B cell (primary cell): Measurements from ENCODE around the gene ZRANB3. TPM values are rescaled to one million over a fixed set of nuclear protein-coding genes. Genes with fewer than 3 reads are reported as not detected.
"Not testable (repeated sequence)": the region's sequence is repeated elsewhere in the genome, so short reads cannot be mapped to it uniquely, and the experiment has no call there.

Experiments
- ATAC-seq: fragments of 200-7000 bp; cut with Tn5 transposase; one replicate; pipeline ENCODE4 v1.10.0; 2021; ENCODE audit warnings: low read depth, mild to moderate bottlenecking, moderate number of reproducible peaks, moderate library complexity
- CTCF ChIA-PET: fragments of 350-600 bp; sonication (Branson Sonifier 250); formaldehyde crosslinking; loops from one replicate; lab custom pipeline; 2021; ENCODE audit warnings: antibody characterized with exemption, inconsistent platforms; lab: Charles Lee
- POLR2A ChIA-PET: fragments of 350-600 bp; sonication (Branson Sonifier 250); formaldehyde crosslinking; loops from one replicate; lab custom pipeline; 2021; ENCODE audit warnings: antibody characterized with exemption; lab: Charles Lee
- DNase-seq: peaks from one replicate; pipeline ENCODE4 v3.0.0; 2013
- H2AFZ ChIP-seq: 2 replicates; pipeline ENCODE4 v1.6.1; 2012; ENCODE audit warnings: mild to moderate bottlenecking, low read depth, low read length; ENCODE audit not compliant: insufficient read depth, poor library complexity, severe bottlenecking
- H3K27ac ChIP-seq, 2 donors: 1 replicate in 1 of 2; 2 replicates in 1 of 2; pipeline ENCODE4 v1.5.1; 2012 to 2013; ENCODE audit warnings: low read length in 2 of 2, mild to moderate bottlenecking in 2 of 2, moderate library complexity in 1 of 2
- H3K27me3 ChIP-seq, 4 experiments: fragments of 200-600 bp in 1 of 4; sonication (generic) in 1 of 4; replicated peaks in 1 of 4; 1 replicate in 2 of 4; 2 replicates in 2 of 4; pipeline versions ENCODE4 v1.6.1 to v1.7.0; 2013 to 2016; ENCODE audit warnings: low read length in 3 of 4, mild to moderate bottlenecking in 2 of 4, mixed read lengths in 1 of 4, moderate library complexity in 1 of 4; ENCODE audit not compliant: insufficient read depth in 4 of 4, control insufficient read depth in 3 of 4; ENCODE audit errors: control extremely low read depth in 1 of 4
- H3K36me3 ChIP-seq, 2 experiments: replicated peaks in 1 of 2; 1 replicate in 1 of 2; 2 replicates in 1 of 2; pipeline versions ENCODE4 v1.6.1 to v1.7.1; 2013; ENCODE audit warnings: low read length in 1 of 2; ENCODE audit not compliant: insufficient read depth in 2 of 2, control insufficient read depth in 1 of 2; ENCODE audit errors: control extremely low read depth in 1 of 2, extremely low read depth in 1 of 2
- H3K4me1 ChIP-seq, 2 donors: fragments of 200-600 bp in 1 of 2; sonication (generic) in 1 of 2; 1 replicate in 1 of 2; 2 replicates in 1 of 2; pipeline versions ENCODE4 v1.5.1 to v1.6.1; 2013 to 2017; ENCODE audit warnings: low read length in 2 of 2; ENCODE audit not compliant: control insufficient read depth in 2 of 2, insufficient read depth in 2 of 2
- H3K4me2 ChIP-seq: replicated peaks from 2 replicates; pipeline ENCODE3; 2012; ENCODE audit warnings: mild to moderate bottlenecking, low read depth, low read length; ENCODE audit not compliant: poor library complexity, severe bottlenecking
- H3K4me3 ChIP-seq, 5 experiments: fragments of 200-600 bp in 1 of 5; sonication (generic) in 1 of 5; 1 replicate in 3 of 5; 2 replicates in 2 of 5; pipeline versions ENCODE4 v1.5.1 to v1.7.0; 2011 to 2016; ENCODE audit warnings: low read length in 4 of 5, mild to moderate bottlenecking in 4 of 5, low read depth in 2 of 5, control low read depth in 1 of 5, moderate library complexity in 1 of 5; ENCODE audit not compliant: insufficient read depth in 1 of 5; ENCODE audit errors: control extremely low read depth in 1 of 5, extremely low read depth in 1 of 5
- H3K79me2 ChIP-seq: fragments of 200-600 bp; sonication (generic); one replicate; pipeline ENCODE4 v1.6.0; 2016; ENCODE audit warnings: low read length; ENCODE audit not compliant: control insufficient read depth, insufficient read depth
- H3K9ac ChIP-seq: fragments of 200-600 bp; sonication (generic); 2 replicates; pipeline ENCODE4 v1.6.1; 2017; ENCODE audit warnings: mild to moderate bottlenecking, low read length, moderate library complexity
- H3K9me3 ChIP-seq, 3 donors: one replicate each; pipeline versions ENCODE4 v1.6.1 to v1.7.1; 2013; ENCODE audit warnings: low read length in 2 of 3; ENCODE audit not compliant: control insufficient read depth in 2 of 3, insufficient read depth in 1 of 3; ENCODE audit errors: control extremely low read depth in 1 of 3
- H4K20me1 ChIP-seq: 2 replicates; pipeline ENCODE4 v1.6.0; 2012; ENCODE audit warnings: mild to moderate bottlenecking, low read length; ENCODE audit not compliant: insufficient read depth, control insufficient read depth, poor library complexity, severe bottlenecking
- H3K27ac Mint-ChIP-seq: one replicate; pipeline ENCODE4 v1.8.0; 2021; ENCODE audit warnings: mixed read lengths
- H3K27me3 Mint-ChIP-seq: one replicate; pipeline ENCODE4 v1.8.0; 2021; ENCODE audit warnings: mixed read lengths
- H3K4me1 Mint-ChIP-seq: one replicate; pipeline ENCODE4 v1.8.0; 2021; ENCODE audit warnings: mixed read lengths
- H3K4me3 Mint-ChIP-seq: one replicate; pipeline ENCODE4 v1.8.0; 2021; ENCODE audit warnings: mixed read lengths
- H3K9me3 Mint-ChIP-seq: one replicate; pipeline ENCODE4 v1.8.0; 2022; ENCODE audit warnings: mixed read lengths; ENCODE audit not compliant: insufficient read depth
- EZH2 ChIP-seq: IDR thresholded peaks from 2 replicates; pipeline ENCODE4 v1.6.1; 2012; ENCODE audit warnings: borderline replicate concordance, low read depth, mild to moderate bottlenecking, moderate library complexity, low read length; ENCODE audit not compliant: insufficient read depth, poor library complexity, severe bottlenecking
- WGBS: methylation state at CpG from one replicate; pipeline ENCODE4 v1.1.5; 2013; ENCODE audit warnings: missing lambda C conversion rate; ENCODE audit not compliant: insufficient coverage; 5-methylcytosine and 5-hydroxymethylcytosine counted together
- intact Hi-C: fragments of 100-400 bp; cut with micrococcal nuclease; formaldehyde crosslinking; loops from one replicate; pipeline ENCODE4 v1.10.0; 2022
- polyA plus RNA-seq: library from polyadenylated mRNA; depleted of rRNA; stranded (reverse); fragments of >200 nt; gene quantifications from 2 replicates; pipeline ENCODE4 v1.2.3, GENCODE V29; 2012
- total RNA-seq, 2 donors: library from RNA; stranded (reverse); fragments of 120-200 nt in 1 of 2; gene quantifications; 1 replicate in 1 of 2; 2 replicates in 1 of 2; pipeline versions ENCODE4 v1.2.3 to v1.2.4, GENCODE V29; 2013 to 2022
- TF ChIP-seq, protein P1 (sequence below): fragments of 200-600 bp; IDR thresholded peaks from one replicate; pipeline ENCODE4 v1.8.0; 2022; ENCODE audit warnings: antibody characterized with exemption, mild to moderate bottlenecking

ZRANB3 gene
- total and polyA plus RNA-seq, 2 donors (not counting 1 experiment from before 2014, with no cell fraction given), result 2.4 to 9.8 TPM

DNA sequence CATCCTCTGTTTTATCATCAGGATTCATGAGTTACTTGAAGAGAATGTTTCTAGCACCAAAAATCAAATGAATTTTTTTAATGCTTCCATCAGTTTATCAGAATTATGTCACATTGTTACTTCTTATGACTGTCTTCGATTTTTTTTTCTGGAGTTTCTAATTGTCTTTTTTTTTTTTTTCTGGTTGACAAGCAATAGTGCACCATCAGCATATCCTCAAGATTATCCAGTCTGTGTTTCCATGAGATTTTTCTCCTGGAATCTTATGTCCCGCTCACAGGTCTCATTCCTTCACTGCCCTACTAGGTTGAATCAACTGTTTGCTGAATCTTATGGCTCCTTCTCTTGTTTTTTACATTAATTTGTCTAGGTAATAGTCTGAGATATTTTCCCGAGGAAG, 16.3 kb upstream of the ZRANB3 start:
- H3K27me3 Mint-ChIP-seq, result no peaks in the 10 kb centered on the region
- ATAC-seq, result no peak

DNA sequence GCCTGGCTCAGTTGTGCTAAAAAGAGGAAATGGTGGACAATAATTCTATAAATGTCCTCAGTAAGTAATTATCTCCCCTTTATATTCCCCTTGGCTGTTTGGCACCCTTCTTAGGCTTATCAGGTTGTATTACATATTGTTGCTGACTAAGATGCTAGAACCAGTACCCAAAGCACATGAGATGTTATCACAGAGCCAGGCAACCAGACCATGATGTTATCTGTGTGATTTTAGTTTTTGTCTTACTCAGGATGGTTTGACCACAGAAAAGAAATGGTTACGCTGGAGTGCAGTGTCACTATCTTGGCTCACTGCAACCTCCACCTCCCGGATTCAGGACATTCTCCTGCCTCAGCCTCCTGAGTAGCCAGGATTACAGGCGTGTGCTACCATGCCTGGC, 15.4 kb upstream of the ZRANB3 start:
- Histone ChIP-seq H3K79me2 (peaks cover 57% of the 10 kb centered on the region), H3K4me1 (no peaks in the 10 kb centered on the region), H3K4me3 (no peak overlapping the region), H3K9me3 (no peaks in the 10 kb centered on the region), H3K4me2 (no peak overlapping the region), H3K36me3 (no peaks in the 10 kb centered on the region), H3K27me3 (no peaks in the 10 kb centered on the region), H4K20me1 (no peaks in the 10 kb centered on the region), H2AFZ (no peak overlapping the region), H3K9ac (no peak overlapping the region), H3K27ac (no peak overlapping the region)
- Mint-ChIP-seq H3K9me3 (no peaks in the 10 kb centered on the region), H3K4me1 (peaks cover 8% of the 10 kb centered on the region), H3K4me3 (no peak overlapping the region), H3K27ac (no peak overlapping the region), H3K27me3 (no peaks in the 10 kb centered on the region)
- ChIA-PET CTCF (no interaction called here), POLR2A (no interaction called here)
- no peak for DNase-seq
- intact Hi-C loops, result no loop called here
- WGBS, result 100% methylated on average over 1 of the region's 3 CpGs
- no peak for ATAC-seq
- TF ChIP-seq, protein P1, sequence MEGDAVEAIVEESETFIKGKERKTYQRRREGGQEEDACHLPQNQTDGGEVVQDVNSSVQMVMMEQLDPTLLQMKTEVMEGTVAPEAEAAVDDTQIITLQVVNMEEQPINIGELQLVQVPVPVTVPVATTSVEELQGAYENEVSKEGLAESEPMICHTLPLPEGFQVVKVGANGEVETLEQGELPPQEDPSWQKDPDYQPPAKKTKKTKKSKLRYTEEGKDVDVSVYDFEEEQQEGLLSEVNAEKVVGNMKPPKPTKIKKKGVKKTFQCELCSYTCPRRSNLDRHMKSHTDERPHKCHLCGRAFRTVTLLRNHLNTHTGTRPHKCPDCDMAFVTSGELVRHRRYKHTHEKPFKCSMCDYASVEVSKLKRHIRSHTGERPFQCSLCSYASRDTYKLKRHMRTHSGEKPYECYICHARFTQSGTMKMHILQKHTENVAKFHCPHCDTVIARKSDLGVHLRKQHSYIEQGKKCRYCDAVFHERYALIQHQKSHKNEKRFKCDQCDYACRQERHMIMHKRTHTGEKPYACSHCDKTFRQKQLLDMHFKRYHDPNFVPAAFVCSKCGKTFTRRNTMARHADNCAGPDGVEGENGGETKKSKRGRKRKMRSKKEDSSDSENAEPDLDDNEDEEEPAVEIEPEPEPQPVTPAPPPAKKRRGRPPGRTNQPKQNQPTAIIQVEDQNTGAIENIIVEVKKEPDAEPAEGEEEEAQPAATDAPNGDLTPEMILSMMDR, result no peak
- TF ChIP-seq EZH2, result no peak

More for the DNA sequence above, 16.3 kb upstream of the ZRANB3 start:
- H3K4me1 ChIP-seq, result no peaks in the 10 kb centered on the region
- no peaks in the 10 kb centered on the region for H3K9me3 ChIP-seq
- H3K4me3 ChIP-seq, result no peak overlapping the region
- ChIA-PET CTCF (no interaction called here), POLR2A (no interaction called here)
- WGBS, result no CpG with 5 or more reads among the region's 3 CpGs
- DNase-seq, result no peak
- H3K4me2 ChIP-seq, result no peak overlapping the region
- H3K4me3 Mint-ChIP-seq, result no peak overlapping the region
- H2AFZ ChIP-seq, result no peak overlapping the region
- H3K9ac ChIP-seq, result no peak overlapping the region
- no peaks in the 10 kb centered on the region for H3K36me3 ChIP-seq
- H3K79me2 ChIP-seq, result peaks cover 62% of the 10 kb centered on the region
- no peaks in the 10 kb centered on the region for H4K20me1 ChIP-seq
- intact Hi-C loops, result no loop called here
- no peaks in the 10 kb centered on the region for H3K9me3 Mint-ChIP-seq
- TF ChIP-seq, protein P1, result no peak
- TF ChIP-seq EZH2, result no peak
- H3K4me1 Mint-ChIP-seq, result peaks cover 8% of the 10 kb centered on the region
- no peaks in the 10 kb centered on the region for H3K27me3 ChIP-seq
- no peak overlapping the region for H3K27ac Mint-ChIP-seq
- no peak overlapping the region for H3K27ac ChIP-seq

DNA sequence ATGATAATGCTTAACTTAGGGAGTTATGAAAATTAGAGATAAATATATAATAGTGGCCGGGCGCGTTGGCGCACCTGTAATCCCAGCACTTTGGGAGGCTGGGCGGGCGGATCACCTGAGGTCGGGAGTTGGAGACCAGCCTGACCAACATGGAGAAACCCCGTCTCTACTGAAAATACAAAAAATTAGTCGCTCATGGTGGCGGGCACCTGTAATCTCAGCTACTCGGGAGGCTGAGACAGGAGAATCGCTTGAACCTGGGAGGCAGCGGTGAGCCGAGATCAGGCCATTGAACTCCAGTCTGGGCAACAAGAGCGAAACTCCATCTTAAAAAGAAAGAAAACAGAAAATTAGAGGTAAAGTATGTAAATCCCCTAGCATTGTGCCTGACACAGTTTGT, 2.5 kb upstream of the ZRANB3 start:
- Histone ChIP-seq H3K79me2 (peaks cover 53% of the 10 kb centered on the region), H3K4me1 (peaks cover 13 to 14% of the 10 kb centered on the region in 2 donors)
- ATAC-seq, H3K4me2 ChIP-seq, H3K9me3 Mint-ChIP-seq, H3K27ac Mint-ChIP-seq, H3K36me3 ChIP-seq, H3K27me3 Mint-ChIP-seq, DNase-seq, POLR2A ChIA-PET, H3K4me3 Mint-ChIP-seq, H3K9ac ChIP-seq, CTCF ChIA-PET, H3K9me3 ChIP-seq, H3K27ac ChIP-seq, H3K4me3 ChIP-seq, H4K20me1 ChIP-seq, H2AFZ ChIP-seq, H3K27me3 ChIP-seq: not testable (repeated sequence)
- intact Hi-C loops, result loop anchor here (10.0 kb wide), 1 partner anchor 601 kb away; no protein-coding TSS in a partner anchor
- H3K4me1 Mint-ChIP-seq, result peaks cover 12% of the 10 kb centered on the region
- 98% methylated on average over 7 of the region's 15 CpGs for WGBS
